Left renal cortex interstitium (tissue), 4 donors: ENCODE data around the gene ANKRD13D. TPM values are rescaled to one million over a fixed set of nuclear protein-coding genes. Genes with fewer than 3 reads are reported as not detected.

ENCODE experiments used
- DNase-seq, 4 donors: peaks; one replicate each; pipeline ENCODE4 v3.0.0-alpha.2; 2013; ENCODE audit warnings: low read depth in 4 of 4, low spot score in 2 of 4, missing footprints in 1 of 4
- polyA plus RNA-seq, 4 donors: library from polyadenylated mRNA; unstranded; fragments of 120-200 nt; gene quantifications; one replicate each; pipeline ENCODE4 v1.2.1, GENCODE V29; 2013; ENCODE audit not compliant: insufficient read length in 4 of 4

Gene ANKRD13D
- polyA plus RNA-seq, 4 donors, result 17.4 to 60.8 (median 40.3) TPM

- DNase-seq, result no peak
Measured at GRCh38 chr11:67301313-67301921, 12.3 kb downstream of the ANKRD13D start.

GRCh38 chr11:67301951-67302516, 12.9 kb downstream of the ANKRD13D start:
- DNase-seq, result peak in 1 of 4 donors; percentile 65

- DNase-seq, result no peak
Measured at GRCh38 chr11:67302571-67303131, 13.5 kb downstream of the ANKRD13D start.

- DNase-seq, result peak in 1 of 4 donors; percentile 44
Measured at GRCh38 chr11:67303132-67303834, 14.2 kb downstream of the ANKRD13D start, which contains the start of gene SSH3. SSH3 (plus strand) TSS chr11:67303530; CDS start chr11:67303626, 96 bp downstream.

- DNase-seq, result no peak
Measured at GRCh38 chr11:67303835-67304411, 14.8 kb downstream of the ANKRD13D start.

GRCh38 chr11:67304511-67305113, 15.5 kb downstream of the ANKRD13D start:
- DNase-seq, result no peak

GRCh38 chr11:67306769-67307544, 17.9 kb downstream of the ANKRD13D start:
- no peak for DNase-seq

GRCh38 chr11:67307545-67308001, 18.5 kb downstream of the ANKRD13D start:
- DNase-seq, result no peak

- DNase-seq, result no peak
Measured at GRCh38 chr11:67308031-67308866, 19.1 kb downstream of the ANKRD13D start.

- DNase-seq, result no peak
Measured at GRCh38 chr11:67309166-67309565, 20.1 kb downstream of the ANKRD13D start.

GRCh38 chr11:67309661-67310061, 20.6 kb downstream of the ANKRD13D start:
- no peak for DNase-seq

- DNase-seq, result no peak
Measured at GRCh38 chr11:67310246-67311050, 21.3 kb downstream of the ANKRD13D start.

- no peak for DNase-seq
Measured at GRCh38 chr11:67311051-67311555, 22.0 kb downstream of the ANKRD13D start.

GRCh38 chr11:67311556-67312082, 22.5 kb downstream of the ANKRD13D start:
- no peak for DNase-seq

GRCh38 chr11:67312187-67313021, 23.3 kb downstream of the ANKRD13D start:
- DNase-seq, result no peak

- no peak for DNase-seq
Measured at GRCh38 chr11:67313125-67313890, 24.2 kb downstream of the ANKRD13D start.
